SH-SY5Y (cell line): ENCODE data around the gene UBE3D.

ENCODE experiments used
- GATA2 ChIP-seq: IDR thresholded peaks from 2 replicates; pipeline ENCODE4 v1.6.1; 2011; ENCODE audit warnings: mild to moderate bottlenecking, low read depth, low read length
- GATA3 ChIP-seq: IDR thresholded peaks from 2 replicates; pipeline ENCODE4 v1.6.1; 2011; ENCODE audit warnings: low read depth, mild to moderate bottlenecking, low read length, moderate library complexity

DNA sequence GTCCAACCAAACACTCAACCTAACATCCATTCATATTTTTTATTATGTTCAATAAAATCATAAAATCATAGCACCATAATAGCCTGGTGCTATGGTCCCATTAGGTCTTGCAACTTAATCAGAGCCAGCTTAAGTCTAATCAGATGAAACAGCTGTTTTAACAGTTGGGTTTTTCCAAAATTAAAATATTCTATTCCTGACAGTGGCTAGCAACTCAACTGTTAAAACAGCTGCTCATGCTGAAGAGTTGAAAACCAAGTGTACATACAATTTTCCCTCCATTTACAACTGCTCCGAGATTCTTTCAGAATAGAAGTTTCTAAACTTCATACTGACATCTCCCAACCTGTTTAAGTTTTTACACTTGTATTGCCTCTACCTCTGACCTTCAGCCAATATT, 89.5 kb downstream of the UBE3D start:
- TF ChIP-seq GATA3 (no peak), GATA2 (no peak)
